Prostate gland (tissue), 2 donors: ENCODE data around the gene TAF6.

Experiments used
- POLR2A ChIP-seq: fragments of 450-650 bp; IDR thresholded peaks from one replicate; pipeline ENCODE4 v1.6.1; 2016; ENCODE audit warnings: antibody characterized with exemption, mild to moderate bottlenecking
- TF ChIP-seq, protein P1 (sequence below), 4 experiments: fragments of 200-600 bp in 2 of 4; fragments of 450-650 bp in 2 of 4; sonication (generic) in 2 of 4; IDR thresholded peaks; 1 replicate in 3 of 4; 2 replicates in 1 of 4; pipeline ENCODE4 v1.5.1; 2016 to 2019; ENCODE audit warnings: antibody characterized with exemption in 4 of 4, mild to moderate bottlenecking in 2 of 4, moderate library complexity in 2 of 4

GRCh38 chr7:100066953-100067352, 52.2 kb downstream of the TAF6 start:
- no peak for TF ChIP-seq POLR2A
- TF ChIP-seq, protein P1, sequence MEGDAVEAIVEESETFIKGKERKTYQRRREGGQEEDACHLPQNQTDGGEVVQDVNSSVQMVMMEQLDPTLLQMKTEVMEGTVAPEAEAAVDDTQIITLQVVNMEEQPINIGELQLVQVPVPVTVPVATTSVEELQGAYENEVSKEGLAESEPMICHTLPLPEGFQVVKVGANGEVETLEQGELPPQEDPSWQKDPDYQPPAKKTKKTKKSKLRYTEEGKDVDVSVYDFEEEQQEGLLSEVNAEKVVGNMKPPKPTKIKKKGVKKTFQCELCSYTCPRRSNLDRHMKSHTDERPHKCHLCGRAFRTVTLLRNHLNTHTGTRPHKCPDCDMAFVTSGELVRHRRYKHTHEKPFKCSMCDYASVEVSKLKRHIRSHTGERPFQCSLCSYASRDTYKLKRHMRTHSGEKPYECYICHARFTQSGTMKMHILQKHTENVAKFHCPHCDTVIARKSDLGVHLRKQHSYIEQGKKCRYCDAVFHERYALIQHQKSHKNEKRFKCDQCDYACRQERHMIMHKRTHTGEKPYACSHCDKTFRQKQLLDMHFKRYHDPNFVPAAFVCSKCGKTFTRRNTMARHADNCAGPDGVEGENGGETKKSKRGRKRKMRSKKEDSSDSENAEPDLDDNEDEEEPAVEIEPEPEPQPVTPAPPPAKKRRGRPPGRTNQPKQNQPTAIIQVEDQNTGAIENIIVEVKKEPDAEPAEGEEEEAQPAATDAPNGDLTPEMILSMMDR (IDR thresholded peaks at IDR 0.05), result no peak
